Sigmoid colon (tissue), 7 donors: Measurements from ENCODE around the gene PDZD4. TPM values are rescaled to one million over a fixed set of nuclear protein-coding genes. Genes with fewer than 3 reads are reported as not detected.

Experiments
- DNase-seq: peaks from one replicate; pipeline ENCODE4 v3.0.0-alpha.2; 2019
- H3K27ac ChIP-seq, 4 donors: fragments of 200-600 bp; sonication (generic); one replicate each; pipeline ENCODE4 v1.5.1; 2016 to 2019; ENCODE audit warnings: mild to moderate bottlenecking in 1 of 4
- H3K27me3 ChIP-seq, 3 donors: fragments of 200-600 bp; sonication (generic); one replicate each; pipeline ENCODE4 v1.5.1; 2019; ENCODE audit warnings: mild to moderate bottlenecking in 1 of 3
- H3K36me3 ChIP-seq, 4 donors: fragments of 200-600 bp; sonication (generic); one replicate each; pipeline ENCODE4 v1.5.1; 2016 to 2019
- H3K4me1 ChIP-seq, 4 donors: fragments of 200-600 bp; sonication (generic); one replicate each; pipeline ENCODE4 v1.5.1; 2017 to 2019
- H3K4me3 ChIP-seq, 4 donors: fragments of 200-600 bp; sonication (generic); one replicate each; pipeline ENCODE4 v1.5.1; 2017 to 2019; ENCODE audit warnings: mild to moderate bottlenecking in 2 of 4, moderate library complexity in 1 of 4
- H3K9me3 ChIP-seq, 4 donors: fragments of 200-600 bp in 3 of 4; sonication (generic) in 3 of 4; one replicate each; pipeline versions ENCODE4 v1.5.1 to v1.6.1; 2013 to 2019
- CTCF ChIP-seq, 4 experiments: fragments of 450-650 bp in 3 of 4; fragments of 200-600 bp in 1 of 4; IDR thresholded peaks; one replicate each; pipeline ENCODE4 v1.5.1; 2016 to 2019; ENCODE audit warnings: antibody characterized with exemption in 4 of 4, mild to moderate bottlenecking in 3 of 4, moderate library complexity in 2 of 4
- EP300 ChIP-seq, 4 donors: sonication (generic); formaldehyde crosslinking; IDR thresholded peaks; one replicate each; pipeline ENCODE4 v1.6.1; 2017; ENCODE audit warnings: antibody characterized with exemption in 4 of 4
- POLR2A ChIP-seq, 2 donors: fragments of 450-650 bp; IDR thresholded peaks; one replicate each; pipeline ENCODE4 v1.6.1; 2016; ENCODE audit warnings: antibody characterized with exemption in 2 of 2, mild to moderate bottlenecking in 2 of 2, moderate library complexity in 2 of 2
- POLR2AphosphoS5 ChIP-seq, 4 donors: sonication (generic); formaldehyde crosslinking; IDR thresholded peaks; one replicate each; pipeline ENCODE4 v1.6.1; 2017; ENCODE audit warnings: antibody characterized with exemption in 4 of 4
- WGBS, 2 donors: extraction: QIAGEN DNeasy Blood & Tissue Kit; methylation state at CpG; one replicate each; pipeline ENCODE4 v1.1.7; 2013; 5-methylcytosine and 5-hydroxymethylcytosine counted together
- intact Hi-C: fragments of 100-400 bp; cut with DNase I; formaldehyde crosslinking; loops from one replicate; pipeline ENCODE4 v1.15.1; 2023
- polyA plus RNA-seq, 3 donors: library from polyadenylated mRNA; stranded (reverse); fragments of 200-250 nt; gene quantifications; one replicate each; pipeline ENCODE4 v1.2.3, GENCODE V29; 2013
- total RNA-seq, 4 donors: library from RNA; depleted of rRNA; stranded (reverse); fragments of >200 nt; gene quantifications; one replicate each; pipeline ENCODE4 v1.1.0, GENCODE V29; 2016
- donor health status: healthy with polysubstance abuse.
- donor health status: Bipolar disorder and iron deficiency.
- donor health status: healthy.

PDZD4 gene
- total and polyA plus RNA-seq, 7 donors, result 0.46 to 24.4 (median 8.6) TPM

GRCh38 chrX:153862369-153863250 is 32.3 kb upstream of the PDZD4 start:
- no peak for DNase-seq
- H3K36me3 ChIP-seq, result no peaks in the 10 kb centered on the region
- H3K9me3 ChIP-seq, result no peaks in the 10 kb centered on the region
- 60 to 63% methylated on average over 22 of the region's 22 CpGs for WGBS, 2 donors
- H3K27me3 ChIP-seq, result no peaks in the 10 kb centered on the region
- TF ChIP-seq EP300 (IDR thresholded peaks at IDR 0.05) (no peak), POLR2A (IDR thresholded peaks at IDR 0.05) (no peak), POLR2AphosphoS5 (IDR thresholded peaks at IDR 0.05) (no peak)
- no peaks in the 10 kb centered on the region for H3K4me1 ChIP-seq
- H3K4me3 ChIP-seq, result no peak overlapping the region
- H3K27ac ChIP-seq, result no peak overlapping the region
- intact Hi-C loops, result no loop called here

GRCh38 chrX:153861733-153862310 is 31.5 kb upstream of the PDZD4 start:
- H3K4me1 ChIP-seq, result no peaks in the 10 kb centered on the region
- no peak for DNase-seq
- no peaks in the 10 kb centered on the region for H3K9me3 ChIP-seq
- no peak for TF ChIP-seq POLR2A (IDR thresholded peaks at IDR 0.05)
- no peak for TF ChIP-seq POLR2AphosphoS5 (IDR thresholded peaks at IDR 0.05)
- no peak for TF ChIP-seq EP300 (IDR thresholded peaks at IDR 0.05)
- TF ChIP-seq CTCF (IDR thresholded peaks at IDR 0.05), result no peak
- WGBS, 2 donors, result 40 to 63% methylated on average over 21 of the region's 21 CpGs
- no peaks in the 10 kb centered on the region for H3K36me3 ChIP-seq
- no peak overlapping the region for H3K4me3 ChIP-seq
- no peak overlapping the region for H3K27ac ChIP-seq
- intact Hi-C loops, result no loop called here
- H3K27me3 ChIP-seq, result no peaks in the 10 kb centered on the region

GRCh38 chrX:153861151-153861550 is 30.8 kb upstream of the PDZD4 start:
- no peak overlapping the region for H3K4me3 ChIP-seq
- no peaks in the 10 kb centered on the region for H3K9me3 ChIP-seq
- TF ChIP-seq EP300 (IDR thresholded peaks at IDR 0.05) (no peak), CTCF (IDR thresholded peaks at IDR 0.05) (no peak), POLR2AphosphoS5 (IDR thresholded peaks at IDR 0.05) (no peak), POLR2A (IDR thresholded peaks at IDR 0.05) (no peak)
- no peaks in the 10 kb centered on the region for H3K36me3 ChIP-seq
- intact Hi-C loops, result no loop called here
- no peak for DNase-seq
- no peak overlapping the region for H3K27ac ChIP-seq
- no peaks in the 10 kb centered on the region for H3K27me3 ChIP-seq
- no peaks in the 10 kb centered on the region for H3K4me1 ChIP-seq
- WGBS, 2 donors, result 27 to 76% methylated on average over 10 of the region's 10 CpGs

GRCh38 chrX:153857348-153857903 is 27.1 kb upstream of the PDZD4 start:
- no peak for DNase-seq
- Histone ChIP-seq H3K4me3 (no peak overlapping the region), H3K27me3 (no peaks in the 10 kb centered on the region), H3K27ac (no peak overlapping the region), H3K4me1 (no peaks in the 10 kb centered on the region), H3K36me3 (no peaks in the 10 kb centered on the region), H3K9me3 (no peaks in the 10 kb centered on the region)
- intact Hi-C loops, result no loop called here
- no peak for TF ChIP-seq EP300 (IDR thresholded peaks at IDR 0.05)
- TF ChIP-seq POLR2A (IDR thresholded peaks at IDR 0.05), result no peak
- WGBS, 2 donors, result 67 to 75% methylated on average over 2 of the region's 2 CpGs

- H3K27ac ChIP-seq, result no peak overlapping the region
- DNase-seq, result no peak
- WGBS, 2 donors, result 85 to 87% methylated on average over 9 of the region's 9 CpGs
- no peaks in the 10 kb centered on the region for H3K27me3 ChIP-seq
- intact Hi-C loops, result no loop called here
- H3K9me3 ChIP-seq, result no peaks in the 10 kb centered on the region
- H3K4me1 ChIP-seq, result no peaks in the 10 kb centered on the region
- TF ChIP-seq CTCF (IDR thresholded peaks at IDR 0.05), result no peak
- no peak for TF ChIP-seq EP300 (IDR thresholded peaks at IDR 0.05)
- no peak for TF ChIP-seq POLR2AphosphoS5 (IDR thresholded peaks at IDR 0.05)
- TF ChIP-seq POLR2A (IDR thresholded peaks at IDR 0.05), result no peak
- H3K4me3 ChIP-seq, result no peak overlapping the region
- H3K36me3 ChIP-seq, result no peaks in the 10 kb centered on the region
These were observed 24.4 kb upstream of the PDZD4 start for GRCh38 chrX:153854702-153855101.
